ENCODE data around the gene NSF.

- TF ChIP-seq POLR2A (IDR thresholded peaks at IDR 0.05) (no peak), EP300 (IDR thresholded peaks at IDR 0.05) (no peak), POLR2AphosphoS5 (IDR thresholded peaks at IDR 0.05) (no peak)
Observed at GRCh38 chr17:46777943-46778915, 187.8 kb downstream of the NSF start.

All from gastroesophageal sphincter (tissue), 2 donors.